Cardiac fibroblast (primary cell): ENCODE results near the gene KLHDC7B.

Experiments used
- DNase-seq, 2 donors: peaks; one replicate each; pipeline versions ENCODE4 v3.0.0 to v3.0.0-alpha.2; 2010; ENCODE audit warnings: low read depth in 2 of 2
- H3K4me3 ChIP-seq, 2 donors: replicated peaks in 1 of 2; 1 replicate in 1 of 2; 2 replicates in 1 of 2; pipeline ENCODE4 v1.5.1; 2011; ENCODE audit warnings: low read depth in 2 of 2, low read length in 2 of 2, mild to moderate bottlenecking in 2 of 2, moderate library complexity in 1 of 2
- TF ChIP-seq, protein P1 (sequence below): IDR thresholded peaks from one replicate; pipeline ENCODE4 v1.5.1; 2011; ENCODE audit warnings: low read depth, mild to moderate bottlenecking, low read length, inconsistent platforms

Gene KLHDC7B

DNA sequence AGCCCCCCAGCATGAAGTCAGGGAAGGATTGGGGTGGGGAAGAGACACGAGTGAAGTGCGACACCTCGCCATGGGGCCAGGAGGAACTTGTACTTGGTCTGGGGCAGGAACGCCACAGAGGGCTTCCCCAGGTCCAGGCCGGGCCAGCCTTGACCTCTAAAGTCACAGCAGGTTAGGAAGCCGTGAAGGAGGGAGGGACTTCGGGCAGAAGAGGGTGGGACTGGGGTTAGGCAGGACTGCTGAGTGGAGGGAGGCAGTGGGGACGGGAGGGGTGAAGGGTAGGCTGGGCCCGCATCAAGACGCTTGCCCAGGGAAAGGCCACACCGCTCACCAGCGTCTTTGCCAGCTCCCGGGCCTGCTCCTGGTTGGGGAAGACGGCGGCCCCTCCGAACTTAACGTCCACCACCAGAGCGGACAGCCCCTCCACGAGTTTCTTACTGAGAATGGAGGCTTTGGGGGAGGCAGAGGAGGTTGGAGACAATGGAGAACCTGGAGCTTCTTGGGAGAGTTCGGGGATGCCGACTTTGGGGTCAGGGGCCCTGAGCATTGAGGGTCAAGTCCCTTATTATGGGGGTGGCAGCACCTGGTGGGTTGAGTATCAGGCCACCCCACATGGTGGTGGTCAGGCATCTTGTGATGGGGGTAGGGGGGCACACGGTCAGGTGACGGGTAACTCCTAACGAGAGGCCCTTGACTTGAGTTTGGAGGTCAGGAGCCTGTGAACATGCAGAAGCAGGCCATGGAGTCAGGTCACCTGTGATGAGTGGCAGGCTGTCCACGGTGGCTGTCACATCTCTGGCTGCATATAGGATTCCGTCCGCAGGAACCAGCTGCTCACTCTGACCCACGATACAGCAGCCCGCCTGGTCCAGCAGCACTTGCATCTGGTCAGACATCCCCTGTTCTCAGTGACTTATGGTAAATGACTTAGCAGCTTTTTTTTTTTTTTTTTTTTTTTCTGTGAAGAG is 18.6 kb upstream of the KLHDC7B start:
- TF ChIP-seq, protein P1, sequence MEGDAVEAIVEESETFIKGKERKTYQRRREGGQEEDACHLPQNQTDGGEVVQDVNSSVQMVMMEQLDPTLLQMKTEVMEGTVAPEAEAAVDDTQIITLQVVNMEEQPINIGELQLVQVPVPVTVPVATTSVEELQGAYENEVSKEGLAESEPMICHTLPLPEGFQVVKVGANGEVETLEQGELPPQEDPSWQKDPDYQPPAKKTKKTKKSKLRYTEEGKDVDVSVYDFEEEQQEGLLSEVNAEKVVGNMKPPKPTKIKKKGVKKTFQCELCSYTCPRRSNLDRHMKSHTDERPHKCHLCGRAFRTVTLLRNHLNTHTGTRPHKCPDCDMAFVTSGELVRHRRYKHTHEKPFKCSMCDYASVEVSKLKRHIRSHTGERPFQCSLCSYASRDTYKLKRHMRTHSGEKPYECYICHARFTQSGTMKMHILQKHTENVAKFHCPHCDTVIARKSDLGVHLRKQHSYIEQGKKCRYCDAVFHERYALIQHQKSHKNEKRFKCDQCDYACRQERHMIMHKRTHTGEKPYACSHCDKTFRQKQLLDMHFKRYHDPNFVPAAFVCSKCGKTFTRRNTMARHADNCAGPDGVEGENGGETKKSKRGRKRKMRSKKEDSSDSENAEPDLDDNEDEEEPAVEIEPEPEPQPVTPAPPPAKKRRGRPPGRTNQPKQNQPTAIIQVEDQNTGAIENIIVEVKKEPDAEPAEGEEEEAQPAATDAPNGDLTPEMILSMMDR = no peak
- peak overlapping the region; percentile 75 to 82 for H3K4me3 ChIP-seq
- peak; percentile 29 to 61 for DNase-seq

DNA sequence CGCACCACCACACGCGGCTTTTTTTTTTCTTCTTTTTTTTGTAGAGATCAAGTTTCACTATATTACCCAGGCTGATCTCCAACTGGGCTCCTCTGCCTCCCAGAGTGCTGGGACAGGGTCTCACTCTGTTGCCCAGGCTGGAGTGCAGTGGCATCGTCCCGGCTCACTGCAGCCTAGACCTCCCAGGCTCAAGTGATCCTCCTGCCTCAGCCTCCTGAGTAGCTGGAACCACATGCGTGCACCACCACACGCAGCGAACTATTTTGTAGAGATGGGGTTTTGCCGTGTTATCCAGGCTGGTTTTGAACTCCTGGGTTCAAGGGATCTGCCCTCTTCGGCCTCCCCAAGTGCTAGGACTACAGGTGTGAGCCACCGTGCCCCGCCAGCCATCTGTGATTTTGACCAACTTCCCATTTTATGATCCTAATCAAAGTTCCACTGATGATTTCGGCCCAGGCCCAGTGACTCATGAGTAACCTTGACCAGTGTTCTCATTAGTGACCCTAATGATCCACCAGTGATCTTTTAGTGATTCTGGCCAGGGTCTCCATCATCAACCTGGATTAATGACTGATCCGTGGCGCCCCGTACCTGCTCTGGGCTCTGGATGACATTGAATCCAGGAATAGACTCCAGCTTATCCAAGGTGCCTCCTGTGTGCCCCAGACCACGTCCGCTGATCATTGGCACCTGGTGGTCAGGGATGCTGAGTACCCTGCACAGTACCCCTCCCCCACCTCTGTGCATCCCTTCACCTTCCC is 17.6 kb upstream of the KLHDC7B start:
- no peak for DNase-seq
- TF ChIP-seq, protein P1 = no peak
- H3K4me3 ChIP-seq = no peak overlapping the region

DNA sequence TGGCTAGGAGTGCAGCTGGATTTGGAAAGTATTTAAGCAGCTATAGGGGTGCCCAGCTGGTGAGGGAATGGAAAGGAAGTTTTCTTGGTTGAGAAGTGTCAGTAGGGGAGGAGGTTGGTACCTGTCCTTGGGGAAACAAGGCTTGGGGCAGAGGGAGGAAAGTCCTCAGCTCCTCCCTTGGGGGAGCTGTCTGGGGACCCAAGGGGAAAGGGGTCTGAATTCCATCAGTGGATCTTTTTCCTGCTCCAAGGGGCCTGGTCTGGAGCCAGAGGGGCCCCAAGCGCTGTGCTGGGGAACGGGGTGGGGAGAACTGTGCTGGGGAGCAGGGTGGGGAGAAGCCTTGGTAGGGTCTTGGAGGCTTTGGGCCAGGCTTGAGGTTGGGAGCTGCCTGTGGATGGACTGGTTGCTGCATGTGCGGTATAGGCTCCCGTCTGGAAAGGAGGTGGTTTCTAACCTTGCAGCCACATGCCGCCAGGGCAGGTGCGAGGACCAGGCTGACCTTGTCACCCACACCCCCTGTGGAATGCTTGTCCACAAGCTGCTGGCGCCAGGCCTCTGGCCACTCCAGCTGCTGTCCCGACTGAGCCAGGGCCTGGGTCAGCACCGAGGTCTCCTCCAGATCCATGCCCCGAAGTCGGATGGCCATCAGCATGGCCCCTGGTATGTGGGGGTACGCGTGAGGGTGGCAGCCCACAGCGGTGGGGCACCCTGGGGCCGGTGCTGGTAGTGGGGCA is 16.9 kb upstream of the KLHDC7B start:
- DNase-seq = no peak
- H3K4me3 ChIP-seq = peak overlapping the region; percentile 57 to 59
- TF ChIP-seq, protein P1 = no peak

DNA sequence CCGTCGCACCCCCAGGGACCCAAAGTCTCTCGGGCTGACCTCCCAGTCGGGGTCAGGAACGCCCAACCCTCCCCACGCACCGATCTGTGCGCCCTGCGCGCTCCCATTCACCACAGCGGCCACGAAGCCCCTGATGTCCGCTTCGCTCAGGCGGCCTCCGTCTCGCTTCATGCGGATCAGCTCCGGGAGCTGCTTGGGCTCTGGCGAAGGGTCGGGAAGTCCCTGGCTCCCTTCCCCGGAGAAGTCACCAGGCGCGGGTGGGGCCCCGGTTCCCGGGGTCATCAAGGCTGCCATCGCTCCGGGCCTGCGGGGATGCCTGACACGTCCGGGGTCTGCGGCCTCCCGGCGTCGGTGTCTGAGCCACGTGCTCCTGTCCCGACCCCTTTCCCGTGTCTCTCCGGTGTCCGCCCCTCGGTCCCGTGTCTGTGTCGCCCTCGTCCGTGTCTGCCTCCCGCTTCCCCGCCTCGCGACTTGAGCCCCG is 16.2 kb upstream of the KLHDC7B start:
- TF ChIP-seq, protein P1 = no peak
- H3K4me3 ChIP-seq = peak overlapping the region; percentile 57 to 59
- DNase-seq = no peak

DNA sequence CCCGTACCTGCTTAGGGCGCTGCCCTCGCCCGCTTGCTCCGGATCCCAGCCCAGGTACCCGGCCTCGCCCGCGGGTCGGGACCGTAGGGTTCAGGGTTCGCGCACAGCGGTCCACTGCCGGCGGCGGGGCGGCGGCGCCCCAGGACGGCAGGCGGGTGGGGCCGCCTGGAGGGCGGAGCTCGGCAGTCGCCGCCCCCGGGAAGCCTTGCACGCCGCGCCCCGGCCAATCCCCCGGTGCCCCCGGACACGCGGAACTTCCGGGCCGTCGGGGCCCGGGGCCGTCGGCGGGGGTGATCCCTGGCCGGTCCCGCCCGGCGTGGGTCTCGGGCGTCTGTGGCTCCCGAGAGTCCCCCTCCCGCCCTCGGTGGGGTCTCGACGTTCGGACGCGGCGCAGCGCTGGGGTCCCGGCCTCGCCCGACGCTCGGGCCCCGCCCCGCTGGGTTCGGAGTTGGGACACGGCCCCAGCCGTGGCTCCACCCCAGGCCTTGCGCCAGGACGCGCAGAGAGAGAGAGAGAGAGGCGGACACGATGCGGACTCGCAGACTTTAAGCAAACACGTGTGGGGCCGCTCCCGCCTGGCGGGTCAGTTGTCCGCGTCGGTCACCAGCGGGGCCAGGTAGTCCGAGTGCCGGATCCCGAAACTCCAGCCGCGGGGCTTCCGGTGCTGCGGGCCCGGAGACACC is 15.7 kb upstream of the KLHDC7B start, which contains the start of gene TYMP:
TYMP (minus strand) TSS at position 116 of the 683 bp plus-strand sequence. CDS start 303 bp downstream, outside the sequence.
- peak; percentile 83 to 90 for DNase-seq

More for the DNA sequence above, 15.7 kb upstream of the KLHDC7B start, which contains the start of gene TYMP:
- TF ChIP-seq, protein P1 = no peak
- H3K4me3 ChIP-seq = peak within 1 kb of the TSS; percentile 57 to 59
